Measurements from ENCODE around the gene ASTN1.

The ASTN1 gene

DNA sequence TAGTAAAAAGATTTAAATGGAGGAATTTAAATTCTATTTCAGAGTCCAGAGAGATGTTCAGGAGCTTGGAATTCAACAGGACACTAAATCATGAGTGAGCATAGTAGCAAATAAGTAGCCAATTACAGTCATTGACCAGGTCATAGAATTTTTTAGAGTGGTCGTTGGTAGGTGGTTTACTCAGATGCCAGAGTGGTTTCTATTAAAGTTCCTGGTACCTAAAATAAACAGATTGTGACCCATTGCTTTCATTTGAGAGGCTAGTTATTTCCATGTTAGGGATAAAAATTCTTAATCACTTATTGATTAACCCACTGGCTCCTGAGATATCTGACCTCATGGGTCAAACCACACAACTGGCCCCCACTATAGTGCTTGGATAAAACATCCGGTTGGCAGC lies 201.3 kb downstream of the ASTN1 start:
- H3K36me3 ChIP-seq (replicated peaks) = no peaks in the 10 kb centered on the region
- TF ChIP-seq, protein P1, sequence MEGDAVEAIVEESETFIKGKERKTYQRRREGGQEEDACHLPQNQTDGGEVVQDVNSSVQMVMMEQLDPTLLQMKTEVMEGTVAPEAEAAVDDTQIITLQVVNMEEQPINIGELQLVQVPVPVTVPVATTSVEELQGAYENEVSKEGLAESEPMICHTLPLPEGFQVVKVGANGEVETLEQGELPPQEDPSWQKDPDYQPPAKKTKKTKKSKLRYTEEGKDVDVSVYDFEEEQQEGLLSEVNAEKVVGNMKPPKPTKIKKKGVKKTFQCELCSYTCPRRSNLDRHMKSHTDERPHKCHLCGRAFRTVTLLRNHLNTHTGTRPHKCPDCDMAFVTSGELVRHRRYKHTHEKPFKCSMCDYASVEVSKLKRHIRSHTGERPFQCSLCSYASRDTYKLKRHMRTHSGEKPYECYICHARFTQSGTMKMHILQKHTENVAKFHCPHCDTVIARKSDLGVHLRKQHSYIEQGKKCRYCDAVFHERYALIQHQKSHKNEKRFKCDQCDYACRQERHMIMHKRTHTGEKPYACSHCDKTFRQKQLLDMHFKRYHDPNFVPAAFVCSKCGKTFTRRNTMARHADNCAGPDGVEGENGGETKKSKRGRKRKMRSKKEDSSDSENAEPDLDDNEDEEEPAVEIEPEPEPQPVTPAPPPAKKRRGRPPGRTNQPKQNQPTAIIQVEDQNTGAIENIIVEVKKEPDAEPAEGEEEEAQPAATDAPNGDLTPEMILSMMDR (IDR thresholded peaks at IDR 0.05; ENCODE audit: low read depth, low read length, missing control alignments) = no peak
- in situ Hi-C loops (cut with HindIII; ENCODE audit: low pct_ligation_motif_present, low sequenced_read_pairs) = no loop called here
- no peaks in the 10 kb centered on the region for H3K27me3 ChIP-seq (replicated peaks)
- no peak overlapping the region for H3K27ac ChIP-seq
- DNase-seq = no peak
- no peak overlapping the region for H3K4me3 ChIP-seq (ENCODE audit: low read depth, low read length)

DNA sequence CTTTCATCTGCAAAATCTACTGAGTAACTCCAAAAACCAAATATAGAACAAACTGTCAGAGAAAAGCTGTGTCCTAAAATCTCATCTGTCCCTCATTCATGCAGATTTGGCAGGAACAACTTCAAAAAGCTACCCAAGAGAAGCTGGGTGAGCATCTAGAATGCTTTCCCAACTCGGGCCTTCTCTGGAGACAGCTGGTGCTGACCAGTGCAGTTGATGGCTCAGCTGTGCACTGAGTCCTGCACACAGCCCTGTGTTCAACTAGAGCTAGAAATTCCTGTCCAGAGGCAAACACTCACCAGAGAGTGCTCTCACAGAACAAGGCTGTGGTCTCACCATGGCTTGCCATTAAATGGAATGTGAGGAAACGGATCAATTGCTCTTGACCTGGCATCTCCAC lies 202.8 kb downstream of the ASTN1 start:
- TF ChIP-seq, protein P1 (IDR thresholded peaks at IDR 0.05; ENCODE audit: low read depth, low read length, missing control alignments) = no peak
- Histone ChIP-seq H3K27me3 (replicated peaks) (no peaks in the 10 kb centered on the region), H3K36me3 (replicated peaks) (no peaks in the 10 kb centered on the region), H3K27ac (no peak overlapping the region), H3K4me3 (ENCODE audit: low read depth, low read length) (no peak overlapping the region)
- in situ Hi-C loops (cut with HindIII; ENCODE audit: low pct_ligation_motif_present, low sequenced_read_pairs) = no loop called here
- DNase-seq = no peak

GRCh38 chr1:176959191-176959820 lies 205.2 kb downstream of the ASTN1 start:
- H3K27me3 ChIP-seq (replicated peaks) = no peaks in the 10 kb centered on the region
- DNase-seq = no peak
- TF ChIP-seq, protein P1 (IDR thresholded peaks at IDR 0.05; ENCODE audit: low read depth, low read length, missing control alignments) = no peak
- H3K4me3 ChIP-seq (ENCODE audit: low read depth, low read length) = no peak overlapping the region
- no peak overlapping the region for H3K27ac ChIP-seq
- in situ Hi-C loops (cut with HindIII; ENCODE audit: low pct_ligation_motif_present, low sequenced_read_pairs) = no loop called here
- no peaks in the 10 kb centered on the region for H3K36me3 ChIP-seq (replicated peaks)

GRCh38 chr1:176957603-176958002 lies 206.9 kb downstream of the ASTN1 start:
- Histone ChIP-seq H3K4me3 (ENCODE audit: low read depth, low read length) (no peak overlapping the region), H3K36me3 (replicated peaks) (no peaks in the 10 kb centered on the region), H3K27me3 (replicated peaks) (no peaks in the 10 kb centered on the region), H3K27ac (no peak overlapping the region)
- TF ChIP-seq, protein P1 (IDR thresholded peaks at IDR 0.05; ENCODE audit: low read depth, low read length, missing control alignments) = no peak
- in situ Hi-C loops (cut with HindIII; ENCODE audit: low pct_ligation_motif_present, low sequenced_read_pairs) = no loop called here
- DNase-seq = no peak

DNA sequence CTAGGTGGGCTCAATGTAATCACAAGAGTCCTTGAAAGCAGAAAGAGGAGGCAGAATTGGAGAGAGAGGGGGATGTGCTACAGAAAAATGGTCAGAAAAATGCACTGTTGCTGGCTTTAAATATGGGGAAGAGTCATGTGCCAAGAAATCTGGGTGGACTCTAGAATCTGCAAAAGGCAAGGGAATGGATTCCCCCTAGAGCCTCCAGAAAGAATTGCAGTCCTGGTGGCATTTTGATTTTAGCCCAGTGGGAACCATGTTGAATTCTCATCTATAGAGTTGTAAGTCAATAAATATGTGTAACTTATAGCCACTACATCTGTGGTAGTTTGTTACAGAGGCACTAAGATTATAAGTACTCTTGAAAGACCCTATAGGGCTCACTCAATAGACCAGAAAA lies 210.3 kb downstream of the ASTN1 start:
- DNase-seq = no peak
- in situ Hi-C loops (cut with HindIII; ENCODE audit: low pct_ligation_motif_present, low sequenced_read_pairs) = no loop called here
- Histone ChIP-seq H3K4me3 (ENCODE audit: low read depth, low read length) (no peak overlapping the region), H3K36me3 (replicated peaks) (no peaks in the 10 kb centered on the region), H3K27ac (no peak overlapping the region), H3K27me3 (replicated peaks) (no peaks in the 10 kb centered on the region)
- TF ChIP-seq, protein P1 (IDR thresholded peaks at IDR 0.05; ENCODE audit: low read depth, low read length, missing control alignments) = no peak

GRCh38 chr1:176950736-176951324 lies 213.7 kb downstream of the ASTN1 start:
- H3K27me3 ChIP-seq (replicated peaks) = no peaks in the 10 kb centered on the region
- H3K36me3 ChIP-seq (replicated peaks) = no peaks in the 10 kb centered on the region
- H3K4me3 ChIP-seq (ENCODE audit: low read depth, low read length) = no peak overlapping the region
- in situ Hi-C loops (cut with HindIII; ENCODE audit: low pct_ligation_motif_present, low sequenced_read_pairs) = no loop called here
- TF ChIP-seq, protein P1 (IDR thresholded peaks at IDR 0.05; ENCODE audit: low read depth, low read length, missing control alignments) = no peak
- no peak for DNase-seq
- H3K27ac ChIP-seq = no peak overlapping the region

Measured in brain microvascular endothelial cell (primary cell).